ACHN (cell line): ENCODE data around the gene SLC7A10.

Source experiments
- DNase-seq: peaks from one replicate; pipeline ENCODE4 v3.0.0-alpha.2; 2015
- in situ Hi-C: cut with HindIII; loops from 2 replicates; pipeline ENCODE4 v1.10.0; 2017; ENCODE audit warnings: low sequenced_read_pairs, low pct_ligation_motif_present, low pct_unique_long_range_greater_than_20kb

Gene SLC7A10

GRCh38 chr19:33257828-33258227 is 32.2 kb upstream of the SLC7A10 start:
- in situ Hi-C loops = no loop called here

GRCh38 chr19:33256261-33256660 is 30.6 kb upstream of the SLC7A10 start:
- in situ Hi-C loops = no loop called here
- no peak for DNase-seq

More at GRCh38 chr19:33257828-33258227, 32.2 kb upstream of the SLC7A10 start:
- no peak for DNase-seq

- in situ Hi-C loops = no loop called here
- DNase-seq = no peak
Measured at GRCh38 chr19:33255781-33256180, 30.1 kb upstream of the SLC7A10 start.

- in situ Hi-C loops = no loop called here
- DNase-seq = no peak
Measured at GRCh38 chr19:33254245-33254824, 28.7 kb upstream of the SLC7A10 start.

- DNase-seq = no peak
- in situ Hi-C loops = no loop called here
Measured at GRCh38 chr19:33252971-33253370, 27.3 kb upstream of the SLC7A10 start.

- in situ Hi-C loops = no loop called here
- DNase-seq = no peak
Measured at GRCh38 chr19:33252418-33252962, 26.8 kb upstream of the SLC7A10 start.

GRCh38 chr19:33251526-33252090 is 26.0 kb upstream of the SLC7A10 start:
- in situ Hi-C loops = no loop called here

GRCh38 chr19:33251076-33251475 is 25.4 kb upstream of the SLC7A10 start:
- in situ Hi-C loops = no loop called here
- DNase-seq = no peak

More at GRCh38 chr19:33251526-33252090, 26.0 kb upstream of the SLC7A10 start:
- no peak for DNase-seq

- no peak for DNase-seq
- in situ Hi-C loops = no loop called here
Measured at GRCh38 chr19:33250500-33250899, 24.9 kb upstream of the SLC7A10 start.

GRCh38 chr19:33249740-33250366 is 24.2 kb upstream of the SLC7A10 start:
- no peak for DNase-seq
- in situ Hi-C loops = no loop called here

GRCh38 chr19:33248954-33249613 is 23.4 kb upstream of the SLC7A10 start:
- in situ Hi-C loops = no loop called here
- DNase-seq = no peak

- in situ Hi-C loops = no loop called here
- DNase-seq = no peak
Measured at GRCh38 chr19:33248553-33248953, 22.9 kb upstream of the SLC7A10 start.

GRCh38 chr19:33248104-33248503 is 22.5 kb upstream of the SLC7A10 start:
- DNase-seq = no peak
- in situ Hi-C loops = no loop called here

- DNase-seq = no peak
- in situ Hi-C loops = no loop called here
Measured at GRCh38 chr19:33247441-33247819, 21.8 kb upstream of the SLC7A10 start.

- in situ Hi-C loops = no loop called here
- no peak for DNase-seq
Measured at GRCh38 chr19:33246709-33247440, 21.2 kb upstream of the SLC7A10 start.

GRCh38 chr19:33245948-33246708 is 20.5 kb upstream of the SLC7A10 start:
- in situ Hi-C loops = no loop called here
- peak; percentile 1 for DNase-seq

- in situ Hi-C loops = no loop called here
- no peak for DNase-seq
Measured at GRCh38 chr19:33242911-33243310, 17.3 kb upstream of the SLC7A10 start.

- no peak for DNase-seq
- in situ Hi-C loops = no loop called here
Measured at GRCh38 chr19:33242131-33242530, 16.5 kb upstream of the SLC7A10 start.
